Measurements from ENCODE around the gene GFRA3.
"Not testable (repeated sequence)": the region's sequence is repeated elsewhere in the genome, so short reads cannot be mapped to it uniquely, and the experiment has no call there.

GFRA3 gene

DNA sequence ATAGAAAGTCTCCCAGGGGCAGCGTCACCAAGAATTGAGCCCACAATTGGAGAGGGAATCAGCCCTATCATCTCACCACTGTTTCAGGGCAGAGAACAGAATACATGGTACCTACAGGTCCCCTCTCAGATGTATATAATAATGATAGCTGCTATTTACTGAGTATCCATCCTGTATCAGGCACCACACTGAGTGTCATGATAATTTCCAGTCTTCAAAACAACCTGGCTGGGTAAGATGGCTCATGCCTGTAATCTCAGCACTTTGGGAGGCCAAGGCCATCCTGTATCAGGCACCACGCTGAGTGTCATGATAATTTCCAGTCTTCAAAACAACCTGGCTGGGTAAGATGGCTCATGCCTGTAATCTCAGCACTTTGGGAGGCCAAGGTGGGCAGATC lies 26.6 kb downstream of the GFRA3 start:
- in situ Hi-C loops (cut with MboI; ENCODE audit: low sequenced_read_pairs), result not testable (repeated sequence)

DNA sequence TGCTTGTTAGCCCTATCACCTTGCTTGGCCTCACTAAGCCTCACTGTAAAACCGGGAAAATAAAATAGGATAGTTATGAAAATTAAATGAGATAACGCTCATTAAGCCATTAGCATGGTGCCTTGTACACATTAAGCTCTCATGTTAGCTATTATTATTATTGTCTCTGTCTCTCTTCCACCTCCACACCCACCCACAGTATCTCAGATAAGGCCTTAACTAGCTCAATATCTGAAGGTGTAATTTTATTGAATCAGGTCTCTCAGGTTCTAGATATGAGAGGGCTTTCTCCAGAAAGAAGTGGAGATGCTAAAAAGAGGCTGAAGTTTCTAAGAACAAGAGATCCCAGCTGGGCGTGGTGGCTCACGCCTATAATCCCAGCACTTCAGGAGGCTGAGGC lies 27.6 kb downstream of the GFRA3 start:
- in situ Hi-C loops (cut with MboI; ENCODE audit: low sequenced_read_pairs), result no loop called here

DNA sequence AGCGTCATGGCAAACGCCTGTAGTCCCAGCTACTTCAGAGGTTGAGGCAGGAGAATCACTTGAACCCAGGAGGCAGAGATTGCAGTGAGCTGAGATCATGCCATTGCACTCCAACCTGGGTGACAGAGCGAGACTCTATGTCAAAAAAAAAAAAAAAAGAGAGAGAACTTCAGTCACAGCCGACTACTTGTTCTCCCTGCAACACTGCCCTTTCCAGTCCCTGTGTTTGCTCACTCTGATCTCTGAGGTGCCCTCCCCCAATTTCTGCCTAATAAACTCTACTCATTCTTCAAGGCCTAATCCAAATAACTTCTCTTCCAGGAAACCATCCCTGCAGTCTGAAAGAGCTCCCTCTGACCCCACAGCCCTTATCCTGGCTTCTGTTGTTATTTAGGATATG lies 28.1 kb downstream of the GFRA3 start:
- in situ Hi-C loops (cut with MboI; ENCODE audit: low sequenced_read_pairs), result no loop called here

DNA sequence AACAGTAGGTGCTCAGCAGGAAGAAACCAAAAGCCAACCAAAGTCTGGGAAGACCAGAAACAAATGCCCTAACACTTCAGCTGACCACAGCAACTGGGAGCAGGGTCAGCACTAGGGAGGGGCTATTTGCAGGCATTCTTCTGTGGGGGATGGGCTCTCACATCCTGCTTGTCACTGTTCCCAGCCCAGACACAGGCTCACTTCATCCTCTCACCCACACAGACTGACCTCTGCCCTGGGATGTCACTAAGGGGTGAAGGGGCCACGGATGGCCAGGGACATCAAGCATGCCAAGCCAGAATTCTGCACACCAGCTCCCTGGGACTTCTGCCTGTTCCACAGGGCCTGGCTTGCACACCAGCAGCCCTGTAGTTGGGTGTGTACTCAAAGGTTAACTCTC lies 28.7 kb downstream of the GFRA3 start:
- in situ Hi-C loops (cut with MboI; ENCODE audit: low sequenced_read_pairs), result no loop called here

DNA sequence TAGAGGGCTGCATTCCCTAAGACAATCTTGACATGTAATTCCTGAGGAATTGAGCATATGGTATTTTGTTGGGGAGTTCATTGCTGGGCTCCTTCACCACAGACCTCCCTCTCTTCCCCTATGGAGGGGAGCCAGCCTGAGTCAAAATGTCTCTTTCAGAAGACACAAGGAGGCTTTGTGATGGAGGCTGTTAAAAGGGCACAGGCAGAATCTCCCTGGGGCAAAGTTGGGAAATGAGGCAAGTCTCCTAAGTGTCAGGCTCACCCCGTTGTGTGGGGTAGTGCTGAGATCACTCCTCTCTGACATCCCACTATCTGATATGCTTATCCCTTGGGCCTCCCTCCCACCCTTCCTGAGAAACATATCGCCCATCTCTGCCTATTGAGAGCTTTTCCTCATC lies 30.6 kb downstream of the GFRA3 start:
- in situ Hi-C loops (cut with MboI; ENCODE audit: low sequenced_read_pairs), result no loop called here

DNA sequence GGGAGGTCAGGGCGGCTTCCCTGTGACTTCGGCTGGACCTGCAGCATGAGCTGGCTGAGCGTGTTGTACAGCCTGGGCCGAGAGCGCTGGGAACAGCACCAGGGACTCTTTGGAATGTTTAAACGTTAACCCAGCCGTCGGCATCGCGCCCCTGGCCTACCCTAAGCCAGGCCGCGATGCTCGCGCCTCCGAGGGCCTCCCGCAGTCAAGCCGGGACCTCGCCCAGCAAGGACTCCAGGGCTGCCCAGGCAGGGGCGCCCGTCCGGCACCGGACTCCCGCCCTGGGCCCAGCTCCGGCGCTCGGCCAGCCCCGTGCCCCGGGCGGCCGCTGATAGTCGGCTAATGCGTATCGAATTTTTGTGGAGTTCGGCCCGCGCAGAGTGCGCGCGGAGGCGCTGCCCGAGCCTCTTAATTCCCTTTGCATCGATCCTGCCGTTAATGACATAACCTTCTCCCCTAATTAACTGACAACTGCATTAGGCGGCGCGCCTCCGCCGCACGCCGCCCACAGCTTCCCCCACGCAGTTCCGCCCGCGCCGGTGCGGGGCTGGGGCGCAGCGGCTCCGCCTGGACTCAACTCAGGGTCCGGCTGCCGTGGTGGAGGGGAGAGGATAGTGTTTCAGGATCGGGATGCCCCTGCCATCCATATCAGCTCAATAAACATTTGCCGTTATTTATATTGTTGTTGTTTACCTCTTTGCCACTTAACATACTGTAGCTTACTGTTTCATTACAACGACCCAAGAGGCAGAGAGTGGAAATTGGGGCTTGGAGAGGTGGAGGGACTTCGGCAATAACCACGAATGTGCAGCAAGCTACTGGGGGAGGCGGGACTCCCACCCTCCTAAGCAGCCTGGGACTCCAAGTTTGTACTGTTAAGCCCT lies 32.5 kb downstream of the GFRA3 start:
- in situ Hi-C loops (cut with MboI; ENCODE audit: low sequenced_read_pairs), result no loop called here

DNA sequence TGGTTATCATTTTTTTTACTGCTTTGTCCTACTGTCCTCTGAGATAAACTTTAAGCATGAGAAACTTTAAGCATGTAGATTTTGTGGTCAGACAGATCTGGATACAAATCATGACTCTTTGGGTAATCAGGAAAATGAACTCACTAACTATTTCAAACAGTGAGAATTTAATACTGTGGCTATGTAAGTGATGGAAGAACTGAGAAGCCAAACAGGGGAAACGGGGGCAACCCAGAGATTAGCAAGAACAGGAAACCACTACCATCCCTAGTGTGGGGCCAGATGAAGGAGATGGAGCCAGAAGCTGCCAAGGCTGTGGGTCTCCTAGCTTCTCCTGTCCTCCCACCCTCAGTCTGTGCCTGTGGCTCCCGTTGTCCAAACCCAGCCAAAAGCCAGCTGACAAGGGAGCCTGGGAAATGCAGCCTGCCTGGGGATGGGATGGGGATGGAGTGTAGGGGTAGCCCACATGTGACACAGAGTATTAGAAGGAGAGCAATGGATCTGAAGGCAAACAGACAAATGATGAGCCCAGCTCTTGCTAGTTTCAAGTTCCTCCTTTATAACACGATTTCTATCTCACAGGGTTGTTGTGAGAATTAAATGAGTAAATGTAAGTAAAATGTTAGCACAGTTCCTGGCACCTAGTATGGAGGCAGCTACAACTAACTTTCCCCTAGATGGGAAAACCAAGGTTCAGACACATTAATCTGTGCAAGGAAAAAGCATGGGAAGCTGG lies 33.6 kb downstream of the GFRA3 start:
- in situ Hi-C loops (cut with MboI; ENCODE audit: low sequenced_read_pairs), result no loop called here

DNA sequence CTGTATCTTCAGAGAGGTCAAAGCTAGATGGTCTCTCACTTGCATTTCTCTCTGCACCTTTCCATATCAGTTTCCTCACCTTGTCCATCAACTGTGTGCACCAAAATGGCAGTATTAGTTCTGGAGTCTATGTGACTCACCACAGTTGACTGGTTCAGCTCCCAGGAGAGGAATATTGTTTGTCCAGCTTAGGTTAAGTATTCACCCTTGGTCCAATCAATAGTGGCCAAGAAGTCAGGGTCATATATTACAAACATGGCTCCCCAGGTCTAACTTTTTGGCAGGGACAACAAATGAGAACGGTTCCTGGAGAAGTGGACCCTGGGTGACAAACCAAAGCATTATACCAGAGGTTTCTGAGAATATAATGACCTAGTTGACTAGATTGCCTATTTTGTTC lies 36.4 kb downstream of the GFRA3 start:
- in situ Hi-C loops (cut with MboI; ENCODE audit: low sequenced_read_pairs), result no loop called here

DNA sequence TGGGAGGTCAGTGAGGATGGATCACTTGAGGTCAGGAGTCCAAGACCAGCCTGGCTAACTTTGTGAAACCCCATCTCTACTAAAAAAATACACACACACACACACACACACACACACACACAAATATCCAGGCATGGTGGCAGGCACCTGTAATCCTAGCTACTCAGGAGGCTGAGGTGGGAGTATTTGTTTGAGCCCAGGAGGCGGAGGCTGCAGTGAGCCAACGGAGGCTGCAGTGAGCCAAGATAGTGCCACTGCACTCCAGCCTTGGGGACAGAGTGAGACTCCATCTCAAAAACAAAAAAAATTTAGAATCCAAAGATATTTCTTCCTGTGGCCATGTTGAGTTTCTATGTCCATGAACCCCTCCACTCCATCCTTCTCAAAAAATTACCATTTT lies 39.8 kb downstream of the GFRA3 start:
- in situ Hi-C loops (cut with MboI; ENCODE audit: low sequenced_read_pairs), result no loop called here

DNA sequence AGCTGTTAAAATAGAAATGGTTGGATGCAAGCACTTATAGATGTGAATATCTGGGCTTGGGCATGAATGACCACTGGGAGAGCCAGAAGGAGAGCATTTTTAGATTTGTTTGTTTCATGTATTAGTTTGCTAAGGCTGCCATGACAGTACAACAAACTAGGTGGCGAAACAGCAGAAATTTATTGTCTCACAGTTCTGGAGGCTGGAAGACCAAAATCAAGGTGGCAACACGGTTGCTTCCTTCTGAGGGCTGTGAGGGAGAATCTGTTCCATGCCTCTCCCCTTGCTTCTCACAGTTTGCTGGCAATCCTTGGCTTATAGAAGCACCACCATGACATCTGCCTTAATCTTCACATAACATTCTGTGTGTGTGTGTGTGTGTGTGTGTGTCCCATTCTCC lies 41.1 kb downstream of the GFRA3 start:
- in situ Hi-C loops (cut with MboI; ENCODE audit: low sequenced_read_pairs), result no loop called here

DNA sequence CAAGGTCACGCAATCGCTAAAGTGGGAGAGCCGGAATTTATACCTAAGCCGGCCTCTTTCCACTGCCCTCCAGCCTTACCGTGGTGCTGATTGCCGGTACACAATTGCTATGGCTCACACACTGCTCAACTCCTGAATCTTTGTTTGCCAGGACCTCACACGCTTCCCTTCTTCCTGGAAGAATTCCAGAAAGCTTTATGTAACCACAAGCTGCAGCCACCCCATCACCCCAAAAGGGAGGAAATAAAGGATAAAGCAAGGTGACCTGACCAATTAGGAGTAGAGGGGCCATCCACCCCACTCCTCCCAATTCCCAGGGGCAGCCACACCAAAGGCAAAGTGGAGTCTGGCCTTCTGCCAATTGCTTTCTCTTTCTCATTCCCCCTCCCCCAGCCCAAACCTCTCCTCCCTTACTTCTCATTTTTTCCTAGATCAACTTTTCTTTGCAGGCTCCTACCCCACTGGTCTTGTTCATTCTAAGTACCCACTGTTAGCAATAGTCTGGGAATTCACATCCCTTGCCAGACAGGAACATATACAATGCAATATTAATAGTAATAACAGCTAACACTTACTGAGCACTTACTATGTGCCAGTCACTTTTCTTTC lies 43.3 kb downstream of the GFRA3 start:
- in situ Hi-C loops (cut with MboI; ENCODE audit: low sequenced_read_pairs), result no loop called here

DNA sequence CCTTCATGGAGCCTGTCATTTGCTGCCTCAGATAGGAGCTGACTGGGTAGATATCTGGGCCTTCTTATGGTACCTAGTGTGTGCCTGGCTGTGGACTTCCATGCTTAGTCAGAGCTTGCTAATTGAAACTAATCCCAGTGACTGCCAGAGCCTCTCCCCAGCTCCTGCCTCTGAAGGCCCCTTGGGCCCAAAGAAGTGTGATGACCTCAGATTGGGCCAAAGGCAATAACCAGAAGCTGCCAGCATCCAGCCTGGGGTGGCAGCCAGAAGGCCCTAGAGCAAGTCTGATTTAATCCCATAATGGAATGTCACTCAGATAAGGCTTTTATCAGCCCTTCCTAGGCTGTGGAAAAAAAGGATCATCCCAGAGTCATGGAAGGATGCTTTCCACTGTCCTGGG lies 44.2 kb downstream of the GFRA3 start:
- in situ Hi-C loops (cut with MboI; ENCODE audit: low sequenced_read_pairs), result no loop called here

DNA sequence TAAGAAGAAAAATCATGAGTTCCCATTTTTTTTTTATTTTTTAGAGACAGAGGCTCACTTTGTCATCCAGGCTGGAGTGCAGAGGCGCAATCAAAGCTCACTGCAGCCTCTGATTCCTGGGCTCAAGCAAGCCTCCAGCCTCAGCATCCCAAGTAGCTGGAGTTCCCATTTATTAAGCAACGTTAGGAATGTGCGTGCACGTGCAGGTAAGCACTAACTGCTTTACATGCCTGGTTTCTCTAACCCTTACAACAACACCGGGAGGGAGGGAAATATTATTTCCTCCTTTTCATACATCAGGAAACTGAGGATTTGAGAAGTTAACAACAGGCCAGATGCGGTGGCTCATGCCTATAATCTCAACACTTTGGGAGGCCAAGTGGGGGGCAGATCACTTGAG lies 45.0 kb downstream of the GFRA3 start:
- in situ Hi-C loops (cut with MboI; ENCODE audit: low sequenced_read_pairs), result no loop called here

DNA sequence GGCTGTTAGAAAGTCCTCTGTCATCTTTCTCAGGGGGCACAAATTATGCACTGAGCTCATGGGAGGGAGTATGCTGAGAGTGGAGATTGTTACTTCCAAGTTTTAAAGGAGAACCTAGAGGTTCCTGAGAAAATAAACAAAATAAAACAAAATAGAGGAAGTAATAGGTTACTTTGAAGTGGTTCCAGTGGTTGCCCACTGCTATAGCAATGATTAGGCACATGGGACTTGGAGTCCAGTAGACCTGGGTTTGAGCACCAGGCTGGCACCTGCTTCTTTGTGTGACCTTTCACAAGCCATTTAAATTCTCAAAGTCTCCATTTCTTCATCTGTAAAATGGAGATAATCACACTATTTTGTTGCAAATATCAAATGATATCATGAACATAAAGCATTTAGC lies 47.5 kb downstream of the GFRA3 start:
- in situ Hi-C loops (cut with MboI; ENCODE audit: low sequenced_read_pairs), result no loop called here

DNA sequence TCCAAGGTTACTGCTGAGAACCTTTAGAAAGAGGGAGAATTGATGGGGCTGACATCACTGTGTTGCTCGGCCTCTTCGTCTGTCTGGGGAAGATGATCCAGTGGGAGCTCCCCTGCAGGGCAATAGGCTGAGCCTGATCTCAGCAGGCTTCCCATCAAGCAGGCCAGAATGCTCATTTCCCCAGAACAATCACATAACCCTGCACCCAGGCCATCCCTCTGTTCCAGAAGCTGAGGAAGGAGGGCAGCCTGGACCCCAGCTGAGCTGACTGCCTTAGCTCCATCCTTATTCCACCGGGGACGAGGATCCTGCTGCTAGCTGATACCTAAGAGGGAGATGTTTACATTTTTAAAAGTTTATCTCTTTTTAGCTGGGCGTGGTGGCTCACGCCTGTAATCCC lies 49.7 kb downstream of the GFRA3 start:
- in situ Hi-C loops (cut with MboI; ENCODE audit: low sequenced_read_pairs), result no loop called here

DNA sequence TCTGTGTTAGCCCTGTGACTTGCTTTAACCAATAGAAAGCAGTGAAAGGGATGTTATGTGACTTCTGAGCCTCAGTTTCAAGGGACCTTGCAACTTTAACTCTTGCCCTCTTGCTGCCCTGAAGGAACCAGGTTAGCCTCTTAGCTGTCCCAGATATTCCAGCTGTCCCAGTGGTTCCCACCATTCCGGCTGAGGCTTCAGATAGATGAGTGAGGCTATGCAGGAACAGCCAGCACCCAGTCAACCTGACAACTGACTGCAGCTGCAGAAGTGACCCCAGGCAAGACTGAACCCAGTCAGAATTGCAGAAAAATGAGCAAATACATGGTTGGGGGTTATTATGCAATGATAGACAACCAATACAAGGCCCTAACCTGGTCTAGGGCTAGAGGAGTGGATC lies 50.9 kb downstream of the GFRA3 start:
- in situ Hi-C loops (cut with MboI; ENCODE audit: low sequenced_read_pairs), result no loop called here

DNA sequence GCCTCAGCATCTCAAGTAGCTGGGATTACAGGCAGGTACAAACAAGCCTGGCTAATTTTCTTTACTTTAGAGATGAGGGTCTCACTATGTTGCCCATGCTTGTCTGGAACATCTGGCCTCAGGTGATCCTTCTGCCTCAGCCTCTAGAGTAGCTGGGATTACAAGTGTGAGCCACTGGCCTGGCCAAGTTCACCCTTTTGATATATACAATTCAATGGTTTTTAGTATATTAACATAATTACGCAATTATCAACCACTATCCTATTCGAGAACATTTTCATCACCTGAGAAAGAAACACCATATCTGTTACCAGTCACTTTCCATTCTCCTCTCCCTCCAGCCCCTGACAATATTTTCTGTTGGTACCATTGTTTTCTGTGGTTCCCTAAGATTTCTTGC lies 57.6 kb downstream of the GFRA3 start:
- in situ Hi-C loops (cut with MboI; ENCODE audit: low sequenced_read_pairs), result no loop called here

DNA sequence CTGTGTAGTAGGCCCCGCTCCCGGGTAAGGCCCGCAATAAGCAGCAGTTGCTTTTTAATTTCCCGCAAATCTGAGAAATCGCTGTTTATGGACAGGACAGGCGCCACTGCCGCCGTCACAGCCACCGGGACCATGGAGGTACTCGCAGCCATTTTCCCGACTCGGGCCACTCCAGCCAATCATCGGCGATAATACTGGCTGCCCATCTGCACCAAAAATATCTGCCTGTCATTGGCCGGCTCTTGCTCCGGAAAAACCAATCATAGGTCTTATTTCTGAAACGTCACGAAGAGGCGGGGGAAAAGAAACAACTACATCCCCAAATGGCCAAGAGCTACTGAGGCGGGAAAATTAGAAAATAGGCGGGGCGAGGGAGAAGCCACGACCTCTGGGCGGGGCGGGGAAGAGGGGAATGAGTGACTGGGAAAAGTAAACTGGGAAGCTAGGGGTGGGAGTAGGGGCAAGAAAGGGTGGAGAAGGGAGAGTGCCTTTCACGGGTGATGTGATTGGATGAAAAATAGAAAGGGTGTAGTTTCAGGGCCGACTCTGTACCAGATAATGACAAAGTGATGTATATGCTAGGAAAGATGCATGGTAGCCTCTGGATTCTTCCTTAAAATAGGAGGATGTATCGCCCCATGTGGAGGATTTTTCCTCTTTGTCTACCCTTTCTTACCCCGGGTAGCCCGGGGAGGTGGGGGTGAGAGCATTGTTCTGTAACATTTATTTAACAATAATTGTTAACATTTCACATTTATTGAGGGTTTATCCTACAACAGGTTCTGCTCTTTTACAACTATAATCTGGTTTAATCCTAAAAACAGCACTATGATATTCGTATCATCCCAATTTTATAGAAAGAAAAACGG lies 61.0 kb downstream of the GFRA3 start, which contains the start of gene CDC23:
Gene CDC23, minus strand, starts transcription at position 163 of the 869 bp plus-strand sequence. Its CDS starts 11 bp downstream, at position 152.
- in situ Hi-C loops (cut with MboI; ENCODE audit: low sequenced_read_pairs), result no loop called here

DNA sequence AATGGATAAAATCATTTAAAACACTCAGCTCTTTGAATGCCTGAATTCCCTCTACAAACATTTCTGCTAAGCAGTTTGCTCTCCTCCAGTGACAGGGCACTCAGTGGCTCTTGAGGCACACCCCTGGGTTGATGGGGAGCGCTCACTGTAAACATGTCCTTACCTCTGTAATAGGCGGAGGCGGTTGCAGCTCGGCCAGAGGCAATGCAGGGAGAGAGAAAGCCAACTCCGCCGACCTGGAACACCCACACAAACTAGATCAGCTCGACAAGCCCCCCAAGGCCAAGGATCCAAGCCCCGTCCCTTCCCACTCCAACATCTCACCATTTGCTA lies 61.6 kb downstream of the GFRA3 start:
- in situ Hi-C loops (cut with MboI; ENCODE audit: low sequenced_read_pairs), result no loop called here

DNA sequence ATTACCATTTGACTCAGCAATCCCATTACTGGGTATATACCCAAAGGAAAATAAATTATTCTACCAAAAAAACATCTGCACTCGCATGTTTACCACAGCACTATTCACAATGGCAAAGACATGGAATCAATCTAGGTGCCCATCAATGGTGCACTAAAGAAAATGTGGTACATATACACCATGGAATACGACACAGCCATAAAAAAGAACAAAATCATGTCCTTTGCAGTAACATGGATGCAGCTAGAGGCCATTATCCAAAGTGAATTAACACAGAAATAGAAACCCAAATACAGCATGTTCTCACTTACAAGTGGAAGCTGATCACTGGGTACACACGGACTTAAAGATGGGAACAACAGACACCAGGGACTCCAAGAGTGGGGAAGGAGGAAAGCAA lies 63.4 kb downstream of the GFRA3 start:
- in situ Hi-C loops (cut with MboI; ENCODE audit: low sequenced_read_pairs), result no loop called here
